Transverse colon (tissue), 3 donors: Measurements from ENCODE around the gene AOC1.

ENCODE experiments used
- POLR2A ChIP-seq: fragments of 450-650 bp; IDR thresholded peaks from one replicate; pipeline ENCODE4 v1.6.1; 2016; ENCODE audit warnings: antibody characterized with exemption, mild to moderate bottlenecking, moderate library complexity
- TF ChIP-seq, protein P1 (sequence below), 5 experiments: fragments of 200-600 bp in 3 of 5; fragments of 450-650 bp in 2 of 5; sonication (generic) in 3 of 5; IDR thresholded peaks; 1 replicate in 2 of 5; 2 replicates in 3 of 5; pipeline ENCODE4 v1.5.1; 2016 to 2017; ENCODE audit warnings: antibody characterized with exemption in 5 of 5, inconsistent platforms in 3 of 5, mild to moderate bottlenecking in 2 of 5, moderate library complexity in 1 of 5

DNA sequence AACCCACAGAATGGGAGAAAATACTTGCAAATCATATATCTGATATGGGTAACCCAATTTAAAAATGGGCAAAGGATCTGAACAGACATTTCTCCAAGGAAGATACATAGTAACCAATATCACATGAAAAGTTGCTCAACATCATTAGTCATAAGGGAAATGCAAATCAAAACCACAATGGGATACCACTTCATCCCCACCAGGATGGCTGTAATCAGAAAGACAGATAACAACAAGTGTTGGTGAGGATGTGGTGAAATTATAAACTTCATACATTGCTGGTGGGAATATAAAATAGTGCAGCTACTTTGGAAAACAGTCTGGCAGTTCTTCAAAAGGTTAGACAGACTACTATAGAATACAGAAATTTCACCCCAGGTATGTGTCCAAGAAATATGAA lies 19.3 kb downstream of the AOC1 start:
- TF ChIP-seq, protein P1, sequence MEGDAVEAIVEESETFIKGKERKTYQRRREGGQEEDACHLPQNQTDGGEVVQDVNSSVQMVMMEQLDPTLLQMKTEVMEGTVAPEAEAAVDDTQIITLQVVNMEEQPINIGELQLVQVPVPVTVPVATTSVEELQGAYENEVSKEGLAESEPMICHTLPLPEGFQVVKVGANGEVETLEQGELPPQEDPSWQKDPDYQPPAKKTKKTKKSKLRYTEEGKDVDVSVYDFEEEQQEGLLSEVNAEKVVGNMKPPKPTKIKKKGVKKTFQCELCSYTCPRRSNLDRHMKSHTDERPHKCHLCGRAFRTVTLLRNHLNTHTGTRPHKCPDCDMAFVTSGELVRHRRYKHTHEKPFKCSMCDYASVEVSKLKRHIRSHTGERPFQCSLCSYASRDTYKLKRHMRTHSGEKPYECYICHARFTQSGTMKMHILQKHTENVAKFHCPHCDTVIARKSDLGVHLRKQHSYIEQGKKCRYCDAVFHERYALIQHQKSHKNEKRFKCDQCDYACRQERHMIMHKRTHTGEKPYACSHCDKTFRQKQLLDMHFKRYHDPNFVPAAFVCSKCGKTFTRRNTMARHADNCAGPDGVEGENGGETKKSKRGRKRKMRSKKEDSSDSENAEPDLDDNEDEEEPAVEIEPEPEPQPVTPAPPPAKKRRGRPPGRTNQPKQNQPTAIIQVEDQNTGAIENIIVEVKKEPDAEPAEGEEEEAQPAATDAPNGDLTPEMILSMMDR (IDR thresholded peaks at IDR 0.05): no peak
- TF ChIP-seq POLR2A: no peak
